Measurements from ENCODE around the gene CHAT.

GRCh38 chr10:49631975-49632374 lies 18.1 kb downstream of the CHAT start:
- TF ChIP-seq CTCF (IDR thresholded peaks at IDR 0.05) (no peak), POLR2A (IDR thresholded peaks at IDR 0.05) (no peak), POLR2AphosphoS5 (IDR thresholded peaks at IDR 0.05) (no peak)

Data from gastroesophageal sphincter (tissue), 3 donors.